H9 (cell line): Measurements from ENCODE around the gene CLIP1. TPM values are rescaled to one million over a fixed set of nuclear protein-coding genes. Genes with fewer than 3 reads are reported as not detected.

Source experiments
- DNase-seq: peaks from one replicate; pipeline ENCODE4 v3.0.0-alpha.2; 2017
- H2AFZ ChIP-seq: one replicate; pipeline ENCODE4 v1.6.1; 2013; ENCODE audit warnings: mild to moderate bottlenecking, low read length, control low read depth, moderate library complexity
- H2AK5ac ChIP-seq: 2 replicates; pipeline ENCODE4 v1.6.1; 2013; ENCODE audit warnings: low read length, control low read depth, mixed read lengths; ENCODE audit not compliant: insufficient read length
- H2BK120ac ChIP-seq: one replicate; pipeline ENCODE4 v1.6.1; 2013; ENCODE audit warnings: low read depth, mild to moderate bottlenecking, low read length, control low read depth, inconsistent platforms; ENCODE audit not compliant: poor library complexity, severe bottlenecking
- H2BK12ac ChIP-seq: 2 replicates; pipeline ENCODE4 v1.6.1; 2013; ENCODE audit warnings: low read length, control low read depth, mixed read lengths, low read depth; ENCODE audit not compliant: insufficient read length
- H2BK15ac ChIP-seq: 2 replicates; pipeline ENCODE4 v1.6.1; 2013; ENCODE audit warnings: low read depth, low read length, control low read depth
- H2BK20ac ChIP-seq: one replicate; pipeline ENCODE4 v1.6.1; 2013; ENCODE audit warnings: low read depth, mild to moderate bottlenecking, low read length, control low read depth, inconsistent platforms; ENCODE audit not compliant: poor library complexity, severe bottlenecking
- H2BK5ac ChIP-seq: 2 replicates; pipeline ENCODE4 v1.6.1; 2013; ENCODE audit warnings: low read length, control low read depth, mixed read lengths; ENCODE audit not compliant: insufficient read length
- H3K14ac ChIP-seq: 2 replicates; pipeline ENCODE4 v1.6.1; 2013; ENCODE audit warnings: low read length, control low read depth; ENCODE audit not compliant: insufficient read depth
- H3K18ac ChIP-seq: 2 replicates; pipeline ENCODE4 v1.6.1; 2013; ENCODE audit warnings: low read depth, mild to moderate bottlenecking, mixed read lengths, low read length, control low read depth; ENCODE audit not compliant: insufficient read length
- H3K23ac ChIP-seq: 2 replicates; pipeline ENCODE4 v1.6.1; 2013; ENCODE audit warnings: low read length, control low read depth, mixed read lengths, low read depth; ENCODE audit not compliant: insufficient read length
- H3K23me2 ChIP-seq: 2 replicates; pipeline ENCODE4 v1.6.1; 2013; ENCODE audit warnings: low read depth, mild to moderate bottlenecking, mixed read lengths, low read length, control low read depth; ENCODE audit not compliant: insufficient read length, poor library complexity, severe bottlenecking
- H3K27ac ChIP-seq: 2 replicates; pipeline ENCODE4 v1.5.1; 2013; ENCODE audit warnings: low read length, control low read depth, mixed read lengths, low read depth; ENCODE audit not compliant: insufficient read length
- H3K27me3 ChIP-seq: 2 replicates; pipeline ENCODE4 v1.6.1; 2013; ENCODE audit warnings: low read length, control low read depth, inconsistent platforms; ENCODE audit not compliant: insufficient read depth
- H3K4ac ChIP-seq: 2 replicates; pipeline ENCODE4 v1.6.1; 2013; ENCODE audit warnings: low read depth, mild to moderate bottlenecking, control low read depth, inconsistent platforms, low read length, moderate library complexity
- H3K4me1 ChIP-seq: 2 replicates; pipeline ENCODE4 v1.6.1; 2013; ENCODE audit warnings: low read length, control low read depth, inconsistent platforms; ENCODE audit not compliant: insufficient read depth
- H3K4me2 ChIP-seq: 2 replicates; pipeline ENCODE4 v1.6.1; 2013; ENCODE audit warnings: low read length, control low read depth, mixed read lengths; ENCODE audit not compliant: insufficient read length, insufficient read depth
- H3K56ac ChIP-seq: 2 replicates; pipeline ENCODE4 v1.6.1; 2013; ENCODE audit warnings: low read depth, mild to moderate bottlenecking, mixed read lengths, low read length, control low read depth; ENCODE audit not compliant: insufficient read length
- H3K79me1 ChIP-seq: 2 replicates; pipeline ENCODE4 v1.6.1; 2013; ENCODE audit warnings: low read depth, mild to moderate bottlenecking, moderate library complexity, low read length, control low read depth, inconsistent platforms; ENCODE audit not compliant: insufficient read depth, poor library complexity, severe bottlenecking
- H3K79me2 ChIP-seq: 2 replicates; pipeline ENCODE4 v1.6.1; 2013; ENCODE audit warnings: low read length, control low read depth, inconsistent platforms; ENCODE audit not compliant: insufficient read depth
- H3K9ac ChIP-seq: 2 replicates; pipeline ENCODE4 v1.6.1; 2013; ENCODE audit warnings: low read length, control low read depth, mixed read lengths; ENCODE audit not compliant: insufficient read length; ENCODE audit errors: extremely low read depth
- H3K9me3 ChIP-seq: one replicate; pipeline ENCODE4 v1.6.1; 2013; ENCODE audit warnings: low read depth, low read length, inconsistent platforms; ENCODE audit not compliant: control insufficient read depth
- H3T11ph ChIP-seq: one replicate; pipeline ENCODE4 v1.6.1; 2013; ENCODE audit warnings: mild to moderate bottlenecking, low read length, control low read depth, inconsistent platforms
- H4K20me1 ChIP-seq: one replicate; pipeline ENCODE4 v1.6.1; 2013; ENCODE audit not compliant: control insufficient read depth, insufficient read length, insufficient read depth
- H4K5ac ChIP-seq: 2 replicates; pipeline ENCODE4 v1.6.1; 2013; ENCODE audit warnings: low read depth, mild to moderate bottlenecking, mixed read lengths, low read length, control low read depth; ENCODE audit not compliant: insufficient read length
- H4K8ac ChIP-seq: replicated peaks from 2 replicates; pipeline ENCODE4 v1.6.1; 2013; ENCODE audit warnings: low read length, control low read depth, mixed read lengths, low read depth; ENCODE audit not compliant: insufficient read length
- H4K91ac ChIP-seq: 2 replicates; pipeline ENCODE4 v1.6.1; 2013; ENCODE audit warnings: low read depth, mild to moderate bottlenecking, moderate library complexity, mixed read lengths, low read length, control low read depth; ENCODE audit not compliant: insufficient read length
- H3K27ac Mint-ChIP-seq, 3 experiments: 2 replicates in 2 of 3; 3 replicates in 1 of 3; pipeline ENCODE4 v1.8.0; 2020 to 2021; ENCODE audit warnings: mixed read lengths in 3 of 3, mild to moderate bottlenecking in 1 of 3, moderate library complexity in 1 of 3
- H3K27me3 Mint-ChIP-seq: 2 replicates; pipeline ENCODE4 v1.8.0; 2021; ENCODE audit warnings: low read depth, mild to moderate bottlenecking, moderate library complexity, mixed read lengths
- H3K36me3 Mint-ChIP-seq, 3 experiments: 2 replicates in 2 of 3; 3 replicates in 1 of 3; pipeline ENCODE4 v1.8.0; 2020 to 2021; ENCODE audit warnings: low read depth in 3 of 3, mixed read lengths in 3 of 3; ENCODE audit not compliant: insufficient read depth in 1 of 3
- H3K4me1 Mint-ChIP-seq, 2 experiments: 2 replicates each; pipeline ENCODE4 v1.8.0; 2020; ENCODE audit warnings: mixed read lengths in 2 of 2
- H3K4me3 Mint-ChIP-seq, 2 experiments: 2 replicates in 1 of 2; 3 replicates in 1 of 2; pipeline ENCODE4 v1.8.0; 2020 to 2021; ENCODE audit warnings: mild to moderate bottlenecking in 2 of 2, mixed read lengths in 2 of 2, moderate library complexity in 1 of 2
- H3K9me3 Mint-ChIP-seq, 2 experiments: 2 replicates in 1 of 2; 3 replicates in 1 of 2; pipeline ENCODE4 v1.8.0; 2020; ENCODE audit warnings: mild to moderate bottlenecking in 2 of 2, mixed read lengths in 2 of 2, moderate library complexity in 1 of 2
- CTCF ChIP-seq: fragments of 200-600 bp; sonication (generic); conservative IDR thresholded peaks from 3 replicates; pipeline ENCODE4 v1.8.0; 2021; ENCODE audit warnings: antibody characterized with exemption, mild to moderate bottlenecking
- WGBS: extraction: QIAGEN DNeasy Blood & Tissue Kit; methylation state at CpG from one replicate; pipeline ENCODE4 v1.1.7; 2013; ENCODE audit warnings: missing lambda C conversion rate, low lambda C conversion rate, mixed read lengths; ENCODE audit not compliant: insufficient read length; ENCODE audit errors: extremely low coverage; 5-methylcytosine and 5-hydroxymethylcytosine counted together
- total RNA-seq: library from RNA; stranded (reverse); gene quantifications from 2 replicates; pipeline ENCODE4 v1.2.1, GENCODE V29; 2021

Gene CLIP1
- total RNA-seq, 1 experiment from 2014 or later = 23.6 TPM

DNA sequence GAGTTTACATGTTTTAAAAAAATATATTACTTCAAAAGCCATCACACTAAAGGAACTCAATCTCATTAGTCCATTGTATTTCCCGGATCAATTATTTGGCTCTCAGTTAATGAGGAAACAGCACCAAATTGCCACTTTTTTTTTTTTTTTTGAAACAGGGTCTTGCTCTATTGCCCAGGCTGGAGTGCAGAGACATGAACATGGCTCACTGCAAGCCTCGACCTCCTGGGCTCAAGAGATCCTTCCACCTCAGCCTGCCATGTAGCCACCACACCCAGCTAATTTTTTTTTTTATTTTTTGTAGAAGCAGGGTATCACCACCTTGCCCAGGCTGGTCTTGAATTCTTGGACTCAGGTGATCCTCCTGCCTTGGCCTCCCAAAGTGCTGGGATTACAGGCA is 77.4 kb downstream of the CLIP1 start:
- no peaks in the 10 kb centered on the region for H3K27me3 ChIP-seq
- no peaks in the 10 kb centered on the region for H3K79me2 ChIP-seq
- no peak overlapping the region for H4K8ac ChIP-seq
- H3K9me3 ChIP-seq = no peaks in the 10 kb centered on the region
- Mint-ChIP-seq H3K27me3 (no peaks in the 10 kb centered on the region), H3K4me1 (no peaks in the 10 kb centered on the region), H3K9me3 (no peaks in the 10 kb centered on the region), H3K36me3 (peaks cover 0 to 1% (median 0%) of the 10 kb centered on the region in 3 experiments; a peak in 1 of 7 replicates), H3K4me3 (no peak overlapping the region), H3K27ac (no peak overlapping the region)
- H3K23ac ChIP-seq = no peak overlapping the region
- H2BK5ac ChIP-seq = no peak overlapping the region
- no CpG with 5 or more reads among the region's 2 CpGs for WGBS
- no peak overlapping the region for H4K5ac ChIP-seq
- H3K4me2 ChIP-seq = no peak overlapping the region
- no peak overlapping the region for H2BK120ac ChIP-seq
- no peak for TF ChIP-seq CTCF
- H2AK5ac ChIP-seq = no peak overlapping the region
- DNase-seq = no peak
- H3K56ac ChIP-seq = no peak overlapping the region
- no peak overlapping the region for H2BK12ac ChIP-seq
- no peak overlapping the region for H3K9ac ChIP-seq
- no peak overlapping the region for H3K27ac ChIP-seq
- H2BK20ac ChIP-seq = no peak overlapping the region
- H2AFZ ChIP-seq = no peak overlapping the region
- no peak overlapping the region for H4K91ac ChIP-seq
- H3T11ph ChIP-seq = no peak overlapping the region
- no peaks in the 10 kb centered on the region for H3K79me1 ChIP-seq
- H3K18ac ChIP-seq = no peak overlapping the region
- no peaks in the 10 kb centered on the region for H3K23me2 ChIP-seq
- H4K20me1 ChIP-seq = no peaks in the 10 kb centered on the region
- no peaks in the 10 kb centered on the region for H3K4me1 ChIP-seq
- no peak overlapping the region for H3K4ac ChIP-seq
- no peak overlapping the region for H3K14ac ChIP-seq
- H2BK15ac ChIP-seq = no peak overlapping the region
